Neural progenitor cell (in vitro differentiated cells): ENCODE data around the gene ARHGDIA.

Experiments used
- CTCF ChIP-seq: fragments of 200-600 bp; sonication (generic); IDR thresholded peaks from 2 replicates; pipeline ENCODE4 v1.5.1; 2017; ENCODE audit warnings: antibody characterized with exemption, mild to moderate bottlenecking
- EZH2 ChIP-seq: fragments of 200-600 bp; sonication (generic); IDR thresholded peaks from 2 replicates; pipeline ENCODE4 v1.6.1; 2017; ENCODE audit warnings: antibody characterized with exemption, mild to moderate bottlenecking, moderate library complexity
- EZH2phosphoT487 ChIP-seq: fragments of 200-600 bp; sonication (generic); IDR thresholded peaks from 2 replicates; pipeline ENCODE4 v1.6.1; 2017; ENCODE audit warnings: antibody characterized with exemption

DNA sequence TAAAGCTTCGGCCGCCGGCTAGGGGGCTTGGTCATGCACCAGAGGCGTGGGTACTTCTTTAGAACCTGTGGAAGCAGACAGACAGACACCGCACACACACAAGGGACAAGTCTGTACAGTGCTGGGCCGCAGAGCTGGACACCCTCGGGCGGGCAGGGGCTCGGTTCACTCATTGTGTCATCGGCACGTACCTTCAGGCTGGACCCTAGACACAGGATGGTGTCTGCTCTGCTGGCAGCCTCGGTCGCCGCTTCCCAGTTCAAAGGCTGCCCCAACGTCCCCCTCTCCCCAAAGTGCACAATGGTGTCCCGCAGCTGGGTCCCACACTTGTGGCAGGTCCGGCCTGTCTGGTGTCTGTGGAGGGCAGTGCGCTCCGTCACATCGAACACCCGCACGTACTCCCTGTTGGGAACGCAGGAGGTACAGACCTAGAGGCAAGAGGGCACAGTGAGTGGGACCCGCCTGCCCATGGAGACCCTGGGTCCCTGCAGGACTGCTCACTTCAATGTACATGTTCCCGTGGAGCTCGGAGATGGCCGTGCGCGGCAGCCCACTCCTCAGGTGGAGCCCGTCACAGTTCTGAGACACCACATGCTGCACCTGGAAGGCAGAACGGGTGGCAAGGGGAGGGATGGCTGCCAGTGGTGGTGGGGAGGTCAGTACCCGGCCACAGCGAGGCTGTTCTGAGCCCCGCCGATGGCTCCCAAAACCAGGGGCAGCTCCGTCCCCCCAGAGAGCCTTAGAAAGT lies 43.1 kb upstream of the ARHGDIA start:
- no peak for TF ChIP-seq CTCF
- TF ChIP-seq EZH2: no peak
- TF ChIP-seq EZH2phosphoT487: no peak
